ENCODE data around the gene LIN9. TPM values are rescaled to one million over a fixed set of nuclear protein-coding genes. Genes with fewer than 3 reads are reported as not detected.

LIN9 gene
- total and polyA plus RNA-seq, 2 of the 8 experiments (the other 6 are each of a cell fraction or from before 2014, with no cell fraction given) = 5.6 to 12.6 TPM

GRCh38 chr1:226329237-226329636 lies 20.3 kb upstream of the LIN9 start:
- Histone ChIP-seq H3K56ac (replicated peaks; ENCODE audit: insufficient read length, low read depth, low read length) (no peak overlapping the region), H3K79me2 (ENCODE audit: control insufficient read depth in 1 of 2, insufficient read depth in 2 of 2, low read length in 2 of 2) (no peaks in the 10 kb centered on the region), H3K4ac (replicated peaks; ENCODE audit: insufficient read length, low read depth, low read length) (no peak overlapping the region), H2AFZ (ENCODE audit: low read length) (no peak overlapping the region), H3K4me1 (replicated peaks in 1 of 4; ENCODE audit: control insufficient read depth in 3 of 4, insufficient read depth in 4 of 4, low read length in 3 of 4) (peaks cover 0 to 3% (median 0%) of the 10 kb centered on the region in 4 experiments; a peak in 1 of 7 replicates), H3K9me3 (ENCODE audit: insufficient read depth in 2 of 2, low read depth in 1 of 2, low read length in 1 of 2) (no peaks in the 10 kb centered on the region), H4K8ac (ENCODE audit: extremely low read depth, insufficient read depth, low read length) (no peak overlapping the region), H3K4me3 (ENCODE audit: extremely low read depth in 1 of 4, insufficient read depth in 2 of 4, low read depth in 3 of 4, low read length in 4 of 4) (no peak overlapping the region), H3K27me3 (replicated peaks in 1 of 4; ENCODE audit: control insufficient read depth in 3 of 4, extremely low read depth in 1 of 4, insufficient read depth in 3 of 4, low read length in 3 of 4) (no peaks in the 10 kb centered on the region; a peak in 1 of 7 replicates), H3K23me2 (ENCODE audit: low read depth, low read length) (no peaks in the 10 kb centered on the region), H3K14ac (ENCODE audit: insufficient read length) (no peak overlapping the region), H3K79me1 (ENCODE audit: low read depth, low read length) (no peaks in the 10 kb centered on the region), H3K4me2 (ENCODE audit: insufficient read depth in 1 of 2, low read depth in 2 of 2, low read length in 2 of 2) (no peak overlapping the region), H2AK5ac (ENCODE audit: low read depth, low read length) (no peak overlapping the region), H3K36me3 (ENCODE audit: control insufficient read depth in 2 of 4, insufficient read depth in 4 of 4, low read length in 3 of 4) (no peaks in the 10 kb centered on the region), H3K27ac (ENCODE audit: low read depth, low read length) (no peak overlapping the region), H2BK5ac (ENCODE audit: low read depth, low read length) (no peak overlapping the region), H4K20me1 (replicated peaks in 1 of 2; ENCODE audit: control insufficient read depth in 1 of 2, insufficient read depth in 2 of 2, low read length in 2 of 2) (no peaks in the 10 kb centered on the region), H3K9ac (replicated peaks in 1 of 4; ENCODE audit: extremely low read depth in 1 of 4, low read depth in 3 of 4, low read length in 3 of 4) (no peak overlapping the region), H4K5ac (ENCODE audit: insufficient read length, low read depth, low read length) (no peak overlapping the region), H2BK20ac (ENCODE audit: low read length) (no peak overlapping the region), H3K23ac (ENCODE audit: insufficient read length) (no peak overlapping the region), H2BK120ac (replicated peaks; ENCODE audit: low read depth, low read length) (no peak overlapping the region), H3K18ac (ENCODE audit: extremely low read depth, low read length) (no peak overlapping the region), H2BK12ac (ENCODE audit: low read depth, low read length) (no peak overlapping the region), H4K91ac (replicated peaks; ENCODE audit: insufficient read length, low read length) (no peak overlapping the region), H2BK15ac (ENCODE audit: low read length) (no peak overlapping the region)
- FAIRE-seq (no peak), DNase-seq (ENCODE audit: low read depth in 1 of 2, low spot score in 2 of 2) (no peak)
- no peak for TF ChIP-seq GABPA (IDR thresholded peaks at IDR 0.05; ENCODE audit: borderline replicate concordance, insufficient read depth, low read length)
- TF ChIP-seq NRF1 (IDR thresholded peaks at IDR 0.05; ENCODE audit: low read depth, low read length) = no peak
- no peak for TF ChIP-seq SAP30 (IDR thresholded peaks at IDR 0.05; ENCODE audit: insufficient read depth, insufficient replicate concordance, low read length)
- no peak for TF ChIP-seq SIRT6 (IDR thresholded peaks at IDR 0.05; ENCODE audit: low read length)
- no peak for TF ChIP-seq TBP (IDR thresholded peaks at IDR 0.05; ENCODE audit: low read depth, low read length)
- TF ChIP-seq SP2 (IDR thresholded peaks at IDR 0.05; ENCODE audit: low read length) = no peak
- no peak for TF ChIP-seq JUN (IDR thresholded peaks at IDR 0.05; ENCODE audit: low read depth, low read length)
- TF ChIP-seq ZNF274 (IDR thresholded peaks at IDR 0.05; ENCODE audit: borderline replicate concordance, extremely low read depth, low read length) = no peak
- 87% methylated on average over 3 of the region's 3 CpGs; no CpG with 5 or more reads in 1 of the 2 experiments for WGBS, 2 experiments (ENCODE audit: extremely low coverage in 1 of 2, insufficient coverage in 1 of 2, insufficient read length in 1 of 2, insufficient replicate concordance in 2 of 2, low coverage in 1 of 2, low lambda C conversion rate in 2 of 2, missing lambda C conversion rate in 1 of 2)
- ChIA-PET CTCF (ENCODE audit: partially characterized antibody) (interaction anchor here (1.2 to 1.5 kb wide), 3 partner anchors 127 to 205 kb away, joined by 3 read pairs; no protein-coding TSS in a partner anchor), POLR2A (ENCODE audit: partially characterized antibody) (no interaction called here)

Measured in H1 (cell line).